NCI-H2029 (cell line): Measurements from ENCODE around the gene PRDM12.

Experiments
- DNase-seq: peaks from one replicate; lab custom pipeline; 2025; lab: John Stamatoyannopoulos, UW

The PRDM12 gene

GRCh38 chr9:130689937-130690700, 25.7 kb downstream of the PRDM12 start:
- DNase-seq = peak; percentile 22

- no peak for DNase-seq
Observed at GRCh38 chr9:130692321-130692720, 27.9 kb downstream of the PRDM12 start.

- DNase-seq = no peak
Observed at GRCh38 chr9:130693101-130693425, 28.7 kb downstream of the PRDM12 start.

- peak; percentile 98 for DNase-seq
Observed at GRCh38 chr9:130693426-130694191, 29.2 kb downstream of the PRDM12 start, which contains the start of gene EXOSC2. EXOSC2 (plus strand) TSS chr9:130693780; CDS start chr9:130693792, 12 bp downstream.

- DNase-seq = no peak
Observed at GRCh38 chr9:130694205-130694604, 29.8 kb downstream of the PRDM12 start.

- no peak for DNase-seq
Observed at GRCh38 chr9:130696139-130696650, 31.8 kb downstream of the PRDM12 start.

- no peak for DNase-seq
Observed at GRCh38 chr9:130696996-130697395, 32.6 kb downstream of the PRDM12 start.

- DNase-seq = no peak
Observed at GRCh38 chr9:130698514-130698913, 34.1 kb downstream of the PRDM12 start.

GRCh38 chr9:130699047-130699446, 34.7 kb downstream of the PRDM12 start:
- no peak for DNase-seq

- DNase-seq = peak; percentile 81
Observed at GRCh38 chr9:130701059-130702022, 36.9 kb downstream of the PRDM12 start.

- no peak for DNase-seq
Observed at GRCh38 chr9:130703501-130703900, 39.1 kb downstream of the PRDM12 start.

- peak; percentile 43 for DNase-seq
Observed at GRCh38 chr9:130707225-130707976, 43.0 kb downstream of the PRDM12 start.

- DNase-seq = no peak
Observed at GRCh38 chr9:130710822-130711352, 46.5 kb downstream of the PRDM12 start.

- no peak for DNase-seq
Observed at GRCh38 chr9:130711469-130711868, 47.1 kb downstream of the PRDM12 start.

GRCh38 chr9:130712564-130713285, 48.3 kb downstream of the PRDM12 start:
- DNase-seq = peak; percentile 97

GRCh38 chr9:130713286-130713960, 49.0 kb downstream of the PRDM12 start:
- DNase-seq = no peak

GRCh38 chr9:130714586-130715110, 50.3 kb downstream of the PRDM12 start:
- no peak for DNase-seq

GRCh38 chr9:130715270-130715669, 50.9 kb downstream of the PRDM12 start:
- no peak for DNase-seq

GRCh38 chr9:130718562-130718961, 54.2 kb downstream of the PRDM12 start:
- no peak for DNase-seq
